MM.1S (cell line): Measurements from ENCODE around the gene GRIK4.

ENCODE experiments used
- DNase-seq: peaks from one replicate; pipeline ENCODE4 v3.0.0-alpha.2; 2015
- H2AFZ ChIP-seq: fragments of 300-600 bp; sonication (generic); 2 replicates; pipeline ENCODE4 v1.6.0; 2016; ENCODE audit warnings: antibody characterized with exemption, low read length
- H3F3A ChIP-seq: fragments of 300-600 bp; sonication (generic); 2 replicates; pipeline ENCODE4 v1.6.1; 2016; ENCODE audit warnings: mild to moderate bottlenecking, antibody characterized with exemption, low read length, moderate library complexity, mixed read lengths; ENCODE audit not compliant: insufficient read depth
- H3K27ac ChIP-seq: fragments of 300-600 bp; sonication (generic); 2 replicates; pipeline ENCODE4 v1.5.1; 2016; ENCODE audit warnings: mild to moderate bottlenecking, low read length
- H3K27me3 ChIP-seq: fragments of 300-600 bp; sonication (generic); replicated peaks from 2 replicates; pipeline ENCODE4 v1.6.0; 2016; ENCODE audit warnings: low read length; ENCODE audit not compliant: insufficient read depth
- H3K36me3 ChIP-seq: fragments of 300-600 bp; sonication (generic); replicated peaks from 2 replicates; pipeline ENCODE4 v1.6.1; 2016; ENCODE audit warnings: mild to moderate bottlenecking, low read length, mixed read lengths; ENCODE audit not compliant: insufficient read depth
- H3K4me1 ChIP-seq: fragments of 300-600 bp; sonication (generic); 2 replicates; pipeline ENCODE4 v1.6.1; 2016; ENCODE audit warnings: low read length, mixed read lengths
- H3K4me2 ChIP-seq: fragments of 300-600 bp; sonication (generic); 2 replicates; pipeline ENCODE4 v1.6.0; 2016; ENCODE audit warnings: low read depth, low read length
- H3K4me3 ChIP-seq: fragments of 300-600 bp; sonication (generic); 2 replicates; pipeline ENCODE4 v1.5.1; 2016; ENCODE audit warnings: low read length, mixed read lengths
- H3K79me2 ChIP-seq: fragments of 300-600 bp; sonication (generic); 2 replicates; pipeline ENCODE4 v1.6.1; 2016; ENCODE audit warnings: mixed run types, low read length, mixed read lengths
- H3K9ac ChIP-seq: fragments of 300-600 bp; sonication (generic); 2 replicates; pipeline ENCODE4 v1.6.1; 2016; ENCODE audit warnings: low read length, mixed read lengths
- H3K9me2 ChIP-seq: fragments of 300-600 bp; sonication (generic); replicated peaks from 2 replicates; pipeline ENCODE4 v1.6.1; 2016; ENCODE audit warnings: mild to moderate bottlenecking, low read length, mixed read lengths; ENCODE audit not compliant: insufficient read depth
- H3K9me3 ChIP-seq: fragments of 300-600 bp; sonication (generic); replicated peaks from 2 replicates; pipeline ENCODE4 v1.6.1; 2016; ENCODE audit warnings: mild to moderate bottlenecking, low read length, mixed read lengths; ENCODE audit not compliant: insufficient read depth
- H4K20me1 ChIP-seq: fragments of 300-600 bp; sonication (generic); 2 replicates; pipeline ENCODE4 v1.6.1; 2016; ENCODE audit warnings: mild to moderate bottlenecking, low read length, moderate library complexity, mixed read lengths; ENCODE audit not compliant: insufficient read depth
- EZH2 ChIP-seq: fragments of 300-600 bp; sonication (generic); optimal IDR thresholded peaks from 2 replicates; pipeline ENCODE3; 2017; ENCODE audit warnings: low read depth, mild to moderate bottlenecking, antibody characterized with exemption, low read length, mixed read lengths
- EZH2phosphoT487 ChIP-seq: fragments of 300-600 bp; sonication (generic); IDR thresholded peaks from 2 replicates; pipeline ENCODE4 v1.6.1; 2018; ENCODE audit warnings: antibody characterized with exemption, low read length
- TF ChIP-seq, protein P1 (sequence below): fragments of 300-600 bp; sonication (generic); IDR thresholded peaks from 2 replicates; pipeline ENCODE4 v1.5.1; 2016; ENCODE audit warnings: antibody characterized with exemption, low read length, mixed read lengths

Gene GRIK4

DNA sequence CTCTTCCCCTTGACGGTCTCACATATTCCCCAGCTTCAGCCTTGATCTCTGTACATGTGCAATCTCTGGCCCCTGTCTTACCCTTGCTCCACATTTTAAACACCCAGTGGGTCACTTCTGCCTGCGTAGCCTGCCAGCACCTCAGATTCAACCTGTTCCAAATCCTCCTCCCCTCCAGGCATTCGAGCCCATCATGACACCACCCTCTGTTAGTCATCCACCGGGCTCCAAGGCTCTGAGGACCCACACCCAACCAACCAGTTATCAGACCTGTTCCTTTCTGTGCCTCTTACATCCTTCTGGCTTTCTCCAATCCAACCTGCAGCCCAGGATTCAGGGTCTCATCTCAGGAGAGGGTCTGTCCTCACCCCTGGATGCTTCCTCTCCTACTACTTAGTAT is 392.6 kb downstream of the GRIK4 start:
- no peak overlapping the region for H3K9ac ChIP-seq
- H3K4me3 ChIP-seq: no peak overlapping the region
- H3F3A ChIP-seq: no peaks in the 10 kb centered on the region
- no peaks in the 10 kb centered on the region for H3K27me3 ChIP-seq
- H4K20me1 ChIP-seq: no peaks in the 10 kb centered on the region
- H3K36me3 ChIP-seq: no peaks in the 10 kb centered on the region
- no peaks in the 10 kb centered on the region for H3K79me2 ChIP-seq
- TF ChIP-seq, protein P1, sequence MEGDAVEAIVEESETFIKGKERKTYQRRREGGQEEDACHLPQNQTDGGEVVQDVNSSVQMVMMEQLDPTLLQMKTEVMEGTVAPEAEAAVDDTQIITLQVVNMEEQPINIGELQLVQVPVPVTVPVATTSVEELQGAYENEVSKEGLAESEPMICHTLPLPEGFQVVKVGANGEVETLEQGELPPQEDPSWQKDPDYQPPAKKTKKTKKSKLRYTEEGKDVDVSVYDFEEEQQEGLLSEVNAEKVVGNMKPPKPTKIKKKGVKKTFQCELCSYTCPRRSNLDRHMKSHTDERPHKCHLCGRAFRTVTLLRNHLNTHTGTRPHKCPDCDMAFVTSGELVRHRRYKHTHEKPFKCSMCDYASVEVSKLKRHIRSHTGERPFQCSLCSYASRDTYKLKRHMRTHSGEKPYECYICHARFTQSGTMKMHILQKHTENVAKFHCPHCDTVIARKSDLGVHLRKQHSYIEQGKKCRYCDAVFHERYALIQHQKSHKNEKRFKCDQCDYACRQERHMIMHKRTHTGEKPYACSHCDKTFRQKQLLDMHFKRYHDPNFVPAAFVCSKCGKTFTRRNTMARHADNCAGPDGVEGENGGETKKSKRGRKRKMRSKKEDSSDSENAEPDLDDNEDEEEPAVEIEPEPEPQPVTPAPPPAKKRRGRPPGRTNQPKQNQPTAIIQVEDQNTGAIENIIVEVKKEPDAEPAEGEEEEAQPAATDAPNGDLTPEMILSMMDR: no peak
- TF ChIP-seq EZH2phosphoT487: no peak
- TF ChIP-seq EZH2: no peak
- H3K4me2 ChIP-seq: no peak overlapping the region
- DNase-seq: no peak
- H3K9me2 ChIP-seq: no peaks in the 10 kb centered on the region
- no peak overlapping the region for H2AFZ ChIP-seq
- H3K9me3 ChIP-seq: no peaks in the 10 kb centered on the region
- H3K4me1 ChIP-seq: no peaks in the 10 kb centered on the region
- H3K27ac ChIP-seq: no peak overlapping the region

DNA sequence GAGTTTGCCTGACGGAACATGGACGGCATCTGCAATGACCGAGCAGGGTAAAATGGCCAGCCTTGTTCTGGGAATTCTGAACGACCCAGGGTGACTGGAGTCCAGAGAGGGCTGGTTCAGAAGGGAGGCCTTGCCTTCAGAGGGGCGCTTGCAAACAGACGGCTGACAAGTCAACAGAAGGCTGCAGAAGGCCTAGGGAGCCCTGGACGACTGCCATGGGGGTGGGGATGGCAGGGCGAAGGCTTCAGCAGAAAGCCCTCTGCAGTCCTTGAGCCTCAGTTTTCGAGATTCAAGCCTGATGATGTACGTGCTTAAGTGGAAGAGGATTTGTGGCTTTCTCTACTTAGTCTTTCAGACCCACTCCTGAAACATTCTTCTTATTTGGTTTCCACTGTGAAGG is 395.2 kb downstream of the GRIK4 start:
- TF ChIP-seq, protein P1: no peak
- no peak for TF ChIP-seq EZH2phosphoT487
- TF ChIP-seq EZH2: no peak

DNA sequence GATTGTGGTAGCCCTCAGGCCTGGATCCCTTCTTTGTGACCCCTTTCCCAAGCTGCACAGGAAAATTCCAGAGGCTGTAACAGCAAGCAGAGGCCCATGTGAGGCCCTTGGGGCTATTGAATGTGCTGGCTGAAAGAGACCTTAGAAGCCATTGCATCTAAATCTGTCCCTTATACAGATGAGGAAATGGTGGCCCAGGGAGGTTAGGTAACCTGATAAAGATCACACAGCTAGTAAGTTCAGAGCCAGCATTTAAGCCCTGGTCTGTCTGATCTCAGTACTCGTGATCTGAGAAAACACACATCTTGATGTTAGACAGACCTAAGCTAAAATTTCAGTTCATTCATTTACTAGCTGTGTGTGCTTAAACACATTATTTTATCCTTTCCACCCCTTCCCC is 396.4 kb downstream of the GRIK4 start:
- no peaks in the 10 kb centered on the region for H4K20me1 ChIP-seq
- no peak overlapping the region for H3K4me3 ChIP-seq
- H3K27ac ChIP-seq: no peak overlapping the region
- H3K79me2 ChIP-seq: no peaks in the 10 kb centered on the region
- no peak for DNase-seq
- no peaks in the 10 kb centered on the region for H3K27me3 ChIP-seq
- no peaks in the 10 kb centered on the region for H3K36me3 ChIP-seq
- TF ChIP-seq EZH2: no peak
- TF ChIP-seq, protein P1: no peak
- TF ChIP-seq EZH2phosphoT487: no peak
- H3K9me3 ChIP-seq: no peaks in the 10 kb centered on the region
- H3K9me2 ChIP-seq: no peaks in the 10 kb centered on the region
- H3K9ac ChIP-seq: no peak overlapping the region
- no peaks in the 10 kb centered on the region for H3F3A ChIP-seq
- no peaks in the 10 kb centered on the region for H3K4me1 ChIP-seq
- no peak overlapping the region for H2AFZ ChIP-seq
- H3K4me2 ChIP-seq: no peak overlapping the region

More for the DNA sequence above, 395.2 kb downstream of the GRIK4 start:
- Histone ChIP-seq H2AFZ (no peak overlapping the region), H3F3A (no peaks in the 10 kb centered on the region), H3K79me2 (no peaks in the 10 kb centered on the region), H3K36me3 (no peaks in the 10 kb centered on the region), H3K4me1 (no peaks in the 10 kb centered on the region), H3K9ac (no peak overlapping the region), H3K27me3 (no peaks in the 10 kb centered on the region), H3K9me2 (no peaks in the 10 kb centered on the region), H4K20me1 (no peaks in the 10 kb centered on the region), H3K9me3 (no peaks in the 10 kb centered on the region), H3K4me3 (no peak overlapping the region), H3K27ac (no peak overlapping the region), H3K4me2 (no peak overlapping the region)
- DNase-seq: no peak
